K562 (cell line): ENCODE data around the gene NPDC1. TPM values are rescaled to one million over a fixed set of nuclear protein-coding genes. Genes with fewer than 3 reads are reported as not detected.

ENCODE experiments used
- ARHGAP35 ChIP-seq: fragments of 450-650 bp; IDR thresholded peaks from 2 replicates; pipeline ENCODE4 v1.6.1; 2018; ENCODE audit not compliant: partially characterized antibody
- C11orf30 ChIP-seq: fragments of 450-650 bp; IDR thresholded peaks from 2 replicates; pipeline ENCODE4 v1.6.1; 2016; ENCODE audit warnings: low read depth, mild to moderate bottlenecking
- CBX5 ChIP-seq: IDR thresholded peaks from 2 replicates; pipeline ENCODE4 v1.6.1; 2014; ENCODE audit warnings: low read depth, borderline replicate concordance
- ELF1 ChIP-seq: fragments of 200-800 bp; sonication (Bioruptor generic); IDR thresholded peaks from 2 replicates; pipeline ENCODE4 v1.6.1; 2016; ENCODE audit warnings: missing genetic modification characterization, missing compliant biosample characterization
- ETV5 ChIP-seq: sonication (generic); formaldehyde crosslinking; IDR thresholded peaks from 2 replicates; pipeline ENCODE4 v1.4.0; 2020; ENCODE audit warnings: low read depth, mild to moderate bottlenecking, missing genetic modification reagents
- HMGN3 ChIP-seq: IDR thresholded peaks from 2 replicates; pipeline ENCODE4 v1.6.1; 2011; ENCODE audit warnings: borderline replicate concordance, low read depth, mild to moderate bottlenecking, mixed read lengths, low read length; ENCODE audit not compliant: insufficient read length; ENCODE audit errors: extremely low read depth
- KDM5B ChIP-seq: fragments of 200-600 bp; sonication (generic); IDR thresholded peaks from 2 replicates; pipeline ENCODE4 v1.6.1; 2012; ENCODE audit warnings: low read depth, mild to moderate bottlenecking, moderate library complexity, low read length, control low read depth, inconsistent platforms; ENCODE audit not compliant: insufficient replicate concordance
- KLF1 ChIP-seq: fragments of 450-650 bp; IDR thresholded peaks from 2 replicates; pipeline ENCODE4 v1.6.1; 2016; ENCODE audit warnings: missing genetic modification characterization, missing compliant biosample characterization
- KLF6 ChIP-seq: fragments of 250-450 bp; sonication (Bioruptor Pico); IDR thresholded peaks from 2 replicates; pipeline ENCODE4 v1.4.0; 2020; ENCODE audit warnings: mild to moderate bottlenecking, moderate library complexity, borderline replicate concordance
- LEF1 ChIP-seq: fragments of 450-650 bp; IDR thresholded peaks from 2 replicates; pipeline ENCODE4 v1.6.1; 2016; ENCODE audit warnings: mild to moderate bottlenecking
- MAFG ChIP-seq: fragments of 450-650 bp; conservative IDR thresholded peaks from 2 replicates; pipeline ENCODE4 v1.6.1; 2016; ENCODE audit warnings: missing genetic modification characterization, missing compliant biosample characterization
- TAF7 ChIP-seq: fragments of 450-650 bp; IDR thresholded peaks from 2 replicates; pipeline ENCODE4 v1.6.1; 2016; ENCODE audit warnings: missing genetic modification characterization, missing compliant biosample characterization
- TCF3 ChIP-seq: sonication (generic); formaldehyde crosslinking; IDR thresholded peaks from 2 replicates; pipeline ENCODE4 v1.4.0; 2020; ENCODE audit warnings: mild to moderate bottlenecking, missing genetic modification reagents
- TFAM ChIP-seq: fragments of 250-450 bp; sonication (Bioruptor Pico); conservative IDR thresholded peaks from 2 replicates; pipeline ENCODE4 v1.5.0; 2021; ENCODE audit warnings: mild to moderate bottlenecking, moderate library complexity
- ZBTB8A ChIP-seq: fragments of 450-650 bp; IDR thresholded peaks from 2 replicates; pipeline ENCODE4 v1.6.1; 2018; ENCODE audit warnings: mild to moderate bottlenecking, moderate library complexity; ENCODE audit not compliant: partially characterized antibody
- ZFPM2 ChIP-seq: fragments of 250-450 bp; sonication (Bioruptor Pico); IDR thresholded peaks from 2 replicates; pipeline ENCODE4 v1.5.1; 2022; ENCODE audit warnings: mild to moderate bottlenecking
- polyA plus RNA-seq, 8 experiments: library from polyadenylated mRNA; depleted of rRNA in 4 of 8; stranded (reverse) in 5 of 8; unstranded in 3 of 8; fragments of >200 nt; fragmentation: Nextera tagmentation in 2 of 8; fragmentation: Illumina TruSeq in 1 of 8; extraction: Ambion mirVana in 2 of 8; extraction: Trizol in 1 of 8; gene quantifications; 2 replicates each; pipeline versions ENCODE4 v1.2.1 to v1.2.3, GENCODE V29; 2011 to 2014; ENCODE audit warnings: inconsistent platforms in 1 of 8, missing spikeins in 1 of 8
- total RNA-seq, 7 experiments: library from RNA; depleted of rRNA in 6 of 7; stranded (reverse); fragments of >200 nt in 6 of 7; fragmentation: Illumina TruSeq in 2 of 7; extraction: Trizol in 2 of 7; gene quantifications; 2 replicates each; pipeline versions ENCODE4 v1.2.1 to v1.2.3, GENCODE V29; 2011 to 2021; ENCODE audit warnings: low replicate concordance in 1 of 7
- TF ChIP-seq, protein P1 (sequence below): sonication (generic); formaldehyde crosslinking; IDR thresholded peaks from 2 replicates; pipeline ENCODE4 v1.8.0; 2022; ENCODE audit warnings: mild to moderate bottlenecking, missing genetic modification reagents
- TF ChIP-seq, protein P2 (sequence below): fragments of 250-450 bp; sonication (Bioruptor Pico); IDR thresholded peaks from 2 replicates; pipeline ENCODE4 v1.4.0; 2020

The NPDC1 gene
- total and polyA plus RNA-seq, 9 of the 15 experiments (the other 6 are each of a cell fraction or from before 2014, with no cell fraction given): 0.06 to 2.1 (median 0.53) TPM; not detected in 3

DNA sequence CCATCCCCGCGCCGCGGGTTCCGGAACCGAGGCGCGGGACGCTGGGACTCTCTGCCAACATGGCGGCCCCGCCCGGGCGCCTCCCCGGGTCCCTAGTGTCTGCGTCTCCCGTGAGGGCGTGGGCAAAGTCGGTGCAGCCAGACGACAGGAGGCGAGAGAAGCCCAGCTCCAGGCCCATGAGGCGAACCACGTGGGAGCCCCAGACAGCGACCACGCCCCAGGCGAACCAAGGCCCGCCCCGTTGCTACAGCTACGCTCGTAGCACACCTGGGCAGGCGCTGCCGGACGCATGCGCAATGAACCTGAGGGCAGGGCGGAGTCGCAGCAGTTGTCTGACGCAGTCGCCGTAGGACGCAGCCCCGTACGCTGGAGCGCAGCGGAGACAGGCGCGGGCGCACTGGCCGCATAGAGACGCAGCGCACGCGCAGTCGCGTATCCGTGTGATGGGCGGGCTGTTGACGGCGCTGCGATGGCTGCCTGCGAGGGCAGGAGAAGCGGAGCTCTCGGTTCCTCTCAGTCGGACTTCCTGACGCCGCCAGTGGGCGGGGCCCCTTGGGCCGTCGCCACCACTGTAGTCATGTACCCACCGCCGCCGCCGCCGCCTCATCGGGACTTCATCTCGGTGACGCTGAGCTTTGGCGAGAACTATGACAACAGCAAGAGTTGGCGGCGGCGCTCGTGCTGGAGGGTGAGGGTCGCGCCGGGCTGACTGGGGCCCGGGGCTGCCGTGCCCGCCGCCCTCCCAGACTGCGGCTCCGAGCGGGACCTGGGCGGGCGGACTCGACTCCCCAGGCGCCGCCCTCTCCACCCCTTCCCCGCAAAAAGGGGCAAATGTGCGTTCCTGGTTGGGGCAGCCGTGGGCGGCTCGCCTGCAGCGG lies 40.8 kb upstream of the NPDC1 start, which contains the start of gene MAN1B1 (continued):
- TF ChIP-seq, protein P1, sequence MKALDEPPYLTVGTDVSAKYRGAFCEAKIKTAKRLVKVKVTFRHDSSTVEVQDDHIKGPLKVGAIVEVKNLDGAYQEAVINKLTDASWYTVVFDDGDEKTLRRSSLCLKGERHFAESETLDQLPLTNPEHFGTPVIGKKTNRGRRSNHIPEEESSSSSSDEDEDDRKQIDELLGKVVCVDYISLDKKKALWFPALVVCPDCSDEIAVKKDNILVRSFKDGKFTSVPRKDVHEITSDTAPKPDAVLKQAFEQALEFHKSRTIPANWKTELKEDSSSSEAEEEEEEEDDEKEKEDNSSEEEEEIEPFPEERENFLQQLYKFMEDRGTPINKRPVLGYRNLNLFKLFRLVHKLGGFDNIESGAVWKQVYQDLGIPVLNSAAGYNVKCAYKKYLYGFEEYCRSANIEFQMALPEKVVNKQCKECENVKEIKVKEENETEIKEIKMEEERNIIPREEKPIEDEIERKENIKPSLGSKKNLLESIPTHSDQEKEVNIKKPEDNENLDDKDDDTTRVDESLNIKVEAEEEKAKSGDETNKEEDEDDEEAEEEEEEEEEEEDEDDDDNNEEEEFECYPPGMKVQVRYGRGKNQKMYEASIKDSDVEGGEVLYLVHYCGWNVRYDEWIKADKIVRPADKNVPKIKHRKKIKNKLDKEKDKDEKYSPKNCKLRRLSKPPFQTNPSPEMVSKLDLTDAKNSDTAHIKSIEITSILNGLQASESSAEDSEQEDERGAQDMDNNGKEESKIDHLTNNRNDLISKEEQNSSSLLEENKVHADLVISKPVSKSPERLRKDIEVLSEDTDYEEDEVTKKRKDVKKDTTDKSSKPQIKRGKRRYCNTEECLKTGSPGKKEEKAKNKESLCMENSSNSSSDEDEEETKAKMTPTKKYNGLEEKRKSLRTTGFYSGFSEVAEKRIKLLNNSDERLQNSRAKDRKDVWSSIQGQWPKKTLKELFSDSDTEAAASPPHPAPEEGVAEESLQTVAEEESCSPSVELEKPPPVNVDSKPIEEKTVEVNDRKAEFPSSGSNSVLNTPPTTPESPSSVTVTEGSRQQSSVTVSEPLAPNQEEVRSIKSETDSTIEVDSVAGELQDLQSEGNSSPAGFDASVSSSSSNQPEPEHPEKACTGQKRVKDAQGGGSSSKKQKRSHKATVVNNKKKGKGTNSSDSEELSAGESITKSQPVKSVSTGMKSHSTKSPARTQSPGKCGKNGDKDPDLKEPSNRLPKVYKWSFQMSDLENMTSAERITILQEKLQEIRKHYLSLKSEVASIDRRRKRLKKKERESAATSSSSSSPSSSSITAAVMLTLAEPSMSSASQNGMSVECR (CRISPR knock-in tag): peak; percentile 73; the same call in 1 of the 2 replicates
- TF ChIP-seq LEF1: no peak
- TF ChIP-seq TCF3 (CRISPR knock-in tag): peak; percentile 24; the same call in 1 of the 2 replicates
- TF ChIP-seq KLF1 (tag): peak; percentile 95
- TF ChIP-seq ETV5 (CRISPR knock-in tag): peak; percentile 54; the same call in 1 of the 2 replicates
- no peak for TF ChIP-seq CBX5
- TF ChIP-seq KDM5B: peak; percentile 65
- no peak for TF ChIP-seq ZBTB8A
- TF ChIP-seq ARHGAP35: no peak
- peak; percentile 88 for TF ChIP-seq HMGN3
- no peak for TF ChIP-seq ZFPM2 (CRISPR knock-in tag)
- TF ChIP-seq TFAM (CRISPR knock-in tag): no peak
- peak; percentile 40; the same call in 1 of the 2 replicates for TF ChIP-seq ELF1 (tag)
- TF ChIP-seq MAFG (tag): no peak
- no peak; the same call in none of the 2 replicates for TF ChIP-seq C11orf30
- no peak for TF ChIP-seq TAF7 (tag)
- TF ChIP-seq, protein P2, sequence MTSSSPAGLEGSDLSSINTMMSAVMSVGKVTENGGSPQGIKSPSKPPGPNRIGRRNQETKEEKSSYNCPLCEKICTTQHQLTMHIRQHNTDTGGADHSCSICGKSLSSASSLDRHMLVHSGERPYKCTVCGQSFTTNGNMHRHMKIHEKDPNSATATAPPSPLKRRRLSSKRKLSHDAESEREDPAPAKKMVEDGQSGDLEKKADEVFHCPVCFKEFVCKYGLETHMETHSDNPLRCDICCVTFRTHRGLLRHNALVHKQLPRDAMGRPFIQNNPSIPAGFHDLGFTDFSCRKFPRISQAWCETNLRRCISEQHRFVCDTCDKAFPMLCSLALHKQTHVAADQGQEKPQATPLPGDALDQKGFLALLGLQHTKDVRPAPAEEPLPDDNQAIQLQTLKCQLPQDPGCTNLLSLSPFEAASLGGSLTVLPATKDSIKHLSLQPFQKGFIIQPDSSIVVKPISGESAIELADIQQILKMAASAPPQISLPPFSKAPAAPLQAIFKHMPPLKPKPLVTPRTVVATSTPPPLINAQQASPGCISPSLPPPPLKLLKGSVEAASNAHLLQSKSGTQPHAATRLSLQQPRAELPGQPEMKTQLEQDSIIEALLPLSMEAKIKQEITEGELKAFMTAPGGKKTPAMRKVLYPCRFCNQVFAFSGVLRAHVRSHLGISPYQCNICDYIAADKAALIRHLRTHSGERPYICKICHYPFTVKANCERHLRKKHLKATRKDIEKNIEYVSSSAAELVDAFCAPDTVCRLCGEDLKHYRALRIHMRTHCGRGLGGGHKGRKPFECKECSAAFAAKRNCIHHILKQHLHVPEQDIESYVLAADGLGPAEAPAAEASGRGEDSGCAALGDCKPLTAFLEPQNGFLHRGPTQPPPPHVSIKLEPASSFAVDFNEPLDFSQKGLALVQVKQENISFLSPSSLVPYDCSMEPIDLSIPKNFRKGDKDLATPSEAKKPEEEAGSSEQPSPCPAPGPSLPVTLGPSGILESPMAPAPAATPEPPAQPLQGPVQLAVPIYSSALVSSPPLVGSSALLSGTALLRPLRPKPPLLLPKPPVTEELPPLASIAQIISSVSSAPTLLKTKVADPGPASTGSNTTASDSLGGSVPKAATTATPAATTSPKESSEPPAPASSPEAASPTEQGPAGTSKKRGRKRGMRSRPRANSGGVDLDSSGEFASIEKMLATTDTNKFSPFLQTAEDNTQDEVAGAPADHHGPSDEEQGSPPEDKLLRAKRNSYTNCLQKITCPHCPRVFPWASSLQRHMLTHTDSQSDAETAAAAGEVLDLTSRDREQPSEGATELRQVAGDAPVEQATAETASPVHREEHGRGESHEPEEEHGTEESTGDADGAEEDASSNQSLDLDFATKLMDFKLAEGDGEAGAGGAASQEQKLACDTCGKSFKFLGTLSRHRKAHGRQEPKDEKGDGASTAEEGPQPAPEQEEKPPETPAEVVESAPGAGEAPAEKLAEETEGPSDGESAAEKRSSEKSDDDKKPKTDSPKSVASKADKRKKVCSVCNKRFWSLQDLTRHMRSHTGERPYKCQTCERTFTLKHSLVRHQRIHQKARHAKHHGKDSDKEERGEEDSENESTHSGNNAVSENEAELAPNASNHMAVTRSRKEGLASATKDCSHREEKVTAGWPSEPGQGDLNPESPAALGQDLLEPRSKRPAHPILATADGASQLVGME (CRISPR knock-in tag): 0 out of 2 replicates have a peak, but pooled peaks have one; percentile 57
- TF ChIP-seq KLF6 (CRISPR knock-in tag): no peak
